Endodermal cell (in vitro differentiated cells): ENCODE results near the gene GAB3. TPM values are rescaled to one million over a fixed set of nuclear protein-coding genes. Genes with fewer than 3 reads are reported as not detected.
"Not testable (repeated sequence)": the region's sequence is repeated elsewhere in the genome, so short reads cannot be mapped to it uniquely, and the experiment has no call there.

Experiments used
- DNase-seq: peaks from one replicate; pipeline ENCODE4 v3.0.0-alpha.2; 2017
- H3K27ac ChIP-seq: 2 replicates; pipeline ENCODE4 v1.5.1; 2013; ENCODE audit warnings: mild to moderate bottlenecking, low read depth, low read length, moderate library complexity
- H3K27me3 ChIP-seq: 2 replicates; pipeline ENCODE4 v1.6.1; 2013; ENCODE audit warnings: mild to moderate bottlenecking, low read length, moderate library complexity; ENCODE audit not compliant: insufficient read depth, control insufficient read depth, poor library complexity, severe bottlenecking
- H3K36me3 ChIP-seq: 2 replicates; pipeline ENCODE4 v1.7.0; 2013; ENCODE audit warnings: mild to moderate bottlenecking, low read length, moderate library complexity; ENCODE audit not compliant: control insufficient read depth, insufficient read depth
- H3K4me1 ChIP-seq: one replicate; pipeline ENCODE4 v1.7.0; 2013; ENCODE audit warnings: low read length; ENCODE audit not compliant: control insufficient read depth, insufficient read depth
- H3K4me3 ChIP-seq: 2 replicates; pipeline ENCODE4 v1.5.1; 2013; ENCODE audit warnings: mild to moderate bottlenecking, low read length, moderate library complexity
- H3K9ac ChIP-seq: 2 replicates; pipeline ENCODE4 v1.6.1; 2013; ENCODE audit warnings: mild to moderate bottlenecking, low read length, moderate library complexity; ENCODE audit not compliant: poor library complexity, severe bottlenecking; ENCODE audit errors: extremely low read depth
- H3K9me3 ChIP-seq: 2 replicates; pipeline ENCODE4 v1.6.1; 2013; ENCODE audit warnings: mild to moderate bottlenecking, low read length, moderate library complexity; ENCODE audit not compliant: control insufficient read depth
- H3K27ac Mint-ChIP-seq: 2 replicates; pipeline ENCODE4 v1.8.0; 2020; ENCODE audit warnings: mixed read lengths
- H3K27me3 Mint-ChIP-seq: 2 replicates; pipeline ENCODE4 v1.8.0; 2021; ENCODE audit warnings: mild to moderate bottlenecking, mixed read lengths; ENCODE audit not compliant: insufficient read depth
- H3K36me3 Mint-ChIP-seq: 2 replicates; pipeline ENCODE4 v1.8.0; 2020; ENCODE audit warnings: low read depth, mixed read lengths
- H3K4me1 Mint-ChIP-seq: 2 replicates; pipeline ENCODE4 v1.8.0; 2020; ENCODE audit warnings: mixed read lengths
- H3K4me3 Mint-ChIP-seq: 2 replicates; pipeline ENCODE4 v1.8.0; 2020; ENCODE audit warnings: mild to moderate bottlenecking, moderate library complexity, mixed read lengths
- H3K9me3 Mint-ChIP-seq: 2 replicates; pipeline ENCODE4 v1.8.0; 2020; ENCODE audit warnings: mild to moderate bottlenecking, mixed read lengths
- CTCF ChIP-seq: fragments of 200-600 bp; sonication (generic); conservative IDR thresholded peaks from 2 replicates; pipeline ENCODE4 v1.5.0; 2021; ENCODE audit warnings: antibody characterized with exemption, mild to moderate bottlenecking
- WGBS, 2 experiments: methylation state at CpG; one replicate each; pipeline versions ENCODE4 v1.1.5 to v1.1.7; 2013; ENCODE audit warnings: missing lambda C conversion rate in 2 of 2, mixed read lengths in 1 of 2; ENCODE audit not compliant: insufficient coverage in 1 of 2, insufficient read length in 1 of 2; 5-methylcytosine and 5-hydroxymethylcytosine counted together
- total RNA-seq, 2 donors: library from RNA; stranded (reverse); fragmentation: NEBNext Ultra II Directional in 1 of 2; extraction: Animal tissue kit (Norgen Biotek cat#: 25700) in 1 of 2; gene quantifications; 2 replicates in 1 of 2; 3 replicates in 1 of 2; pipeline ENCODE4 v1.2.1, GENCODE V29; 2021

GAB3 gene
- total RNA-seq, 2 donors from 2014 or later: 0.13 to 0.55 TPM

- H3K27ac Mint-ChIP-seq, H3K9ac ChIP-seq, H3K27me3 ChIP-seq, H3K27ac ChIP-seq, H3K9me3 ChIP-seq, H3K4me3 Mint-ChIP-seq, H3K36me3 ChIP-seq, H3K27me3 Mint-ChIP-seq, H3K4me1 Mint-ChIP-seq, DNase-seq, H3K4me1 ChIP-seq, H3K36me3 Mint-ChIP-seq, H3K4me3 ChIP-seq: not testable (repeated sequence)
- peaks cover 82% of the 10 kb centered on the region for H3K9me3 Mint-ChIP-seq
- WGBS, 2 experiments: 67 to 79% methylated on average over 1 to 8 of the region's 8 CpGs
These were observed 80.0 kb downstream of the GAB3 start for GRCh38 chrX:154670848-154671247.

- Histone ChIP-seq H3K9me3 (no peaks in the 10 kb centered on the region), H3K4me3 (no peak overlapping the region), H3K27ac (no peak overlapping the region), H3K4me1 (no peaks in the 10 kb centered on the region), H3K9ac (no peak overlapping the region), H3K36me3 (no peaks in the 10 kb centered on the region), H3K27me3 (no peaks in the 10 kb centered on the region)
- Mint-ChIP-seq H3K36me3 (no peaks in the 10 kb centered on the region), H3K4me1 (no peaks in the 10 kb centered on the region), H3K4me3 (no peak overlapping the region), H3K9me3 (peaks cover 85% of the 10 kb centered on the region), H3K27me3 (no peaks in the 10 kb centered on the region), H3K27ac (no peak overlapping the region)
- no peak for TF ChIP-seq CTCF
- WGBS, 2 experiments: 96% methylated on average over 6 to 7 of the region's 7 CpGs
- DNase-seq: no peak
These were observed 89.0 kb downstream of the GAB3 start for GRCh38 chrX:154661899-154662298.

GRCh38 chrX:154661170-154661569 lies 89.7 kb downstream of the GAB3 start:
- Histone ChIP-seq H3K36me3 (no peaks in the 10 kb centered on the region), H3K4me3 (no peak overlapping the region), H3K4me1 (no peaks in the 10 kb centered on the region), H3K9me3 (no peaks in the 10 kb centered on the region), H3K9ac (no peak overlapping the region), H3K27me3 (no peaks in the 10 kb centered on the region), H3K27ac (no peak overlapping the region)
- Mint-ChIP-seq H3K9me3 (peaks cover 86% of the 10 kb centered on the region), H3K4me3 (no peak overlapping the region), H3K27ac (no peak overlapping the region), H3K4me1 (no peaks in the 10 kb centered on the region), H3K36me3 (no peaks in the 10 kb centered on the region), H3K27me3 (peaks cover 2% of the 10 kb centered on the region)
- DNase-seq: no peak
- 97% methylated on average over 2 of the region's 4 CpGs; no CpG with 5 or more reads in 1 of the 2 experiments for WGBS, 2 experiments
- TF ChIP-seq CTCF: no peak

DNA sequence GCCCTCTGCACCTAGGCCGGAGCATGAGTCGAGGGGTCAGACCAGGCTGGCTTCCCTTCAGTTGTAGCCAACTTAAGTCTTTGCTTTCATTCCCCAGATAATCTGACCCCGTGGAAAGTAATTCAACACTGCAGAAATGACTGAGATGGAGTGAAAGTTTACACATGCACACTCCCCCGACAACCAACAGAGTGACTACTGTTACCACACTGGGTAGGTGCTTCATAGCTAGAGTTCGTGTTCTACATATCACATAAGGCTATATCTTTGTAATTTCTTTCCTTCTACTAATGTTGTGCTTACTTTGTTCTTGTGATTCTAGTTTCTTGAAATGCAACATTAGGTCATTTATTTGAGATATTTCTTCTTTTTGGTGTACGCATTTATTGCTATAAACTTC lies 90.3 kb downstream of the GAB3 start:
- 80 to 91% methylated on average over 1 to 5 of the region's 6 CpGs for WGBS, 2 experiments

More for the DNA sequence above, 90.3 kb downstream of the GAB3 start:
- no peak for DNase-seq
- H3K36me3 ChIP-seq: no peaks in the 10 kb centered on the region
- H3K9me3 Mint-ChIP-seq: peaks cover 85% of the 10 kb centered on the region
- H3K4me3 Mint-ChIP-seq: no peak overlapping the region
- no peaks in the 10 kb centered on the region for H3K4me1 Mint-ChIP-seq
- no peak overlapping the region for H3K9ac ChIP-seq
- H3K4me1 ChIP-seq: no peaks in the 10 kb centered on the region
- no peak for TF ChIP-seq CTCF
- peaks cover 2% of the 10 kb centered on the region for H3K27me3 Mint-ChIP-seq
- no peak overlapping the region for H3K4me3 ChIP-seq
- H3K36me3 Mint-ChIP-seq: no peaks in the 10 kb centered on the region
- H3K27ac Mint-ChIP-seq: no peak overlapping the region
- H3K9me3 ChIP-seq: no peaks in the 10 kb centered on the region
- H3K27ac ChIP-seq: no peak overlapping the region
- no peaks in the 10 kb centered on the region for H3K27me3 ChIP-seq
